HepG2 (cell line): ENCODE results near the gene USP5. TPM values are rescaled to one million over a fixed set of nuclear protein-coding genes. Genes with fewer than 3 reads are reported as not detected.

Experiments
- ATAC-seq: fragments of 200-7000 bp; cut with Tn5 transposase; 3 replicates; pipeline ENCODE4 v1.9.1; 2020; ENCODE audit warnings: mild to moderate bottlenecking, moderate library complexity
- BruUV-seq: library from RNA; stranded (reverse); fragments of 400-500 nt; replicated peaks from 2 replicates; lab custom pipeline; 2021; lab: Mats Ljungman, UMichigan
- CTCF ChIA-PET: fragments of 300-600 bp; formaldehyde crosslinking; extraction: SDS; loops from one replicate; lab custom pipeline; 2021; ENCODE audit warnings: low total read pairs, inconsistent platforms, low intra/inter-chr PET ratio; lab: Yijun Ruan, JAX
- POLR2A ChIA-PET: fragments of 350-600 bp; sonication (Branson Sonifier 250); formaldehyde crosslinking; loops from one replicate; lab custom pipeline; 2020; ENCODE audit warnings: antibody characterized with exemption, inconsistent platforms; lab: Yijun Ruan, JAX
- DNase-seq: peaks from one replicate; pipeline ENCODE4 v3.0.0-alpha.2; 2015; ENCODE audit warnings: low spot score
- FAIRE-seq: peaks from 3 replicates; lab custom pipeline; 2011; peaks lifted over from hg19 to GRCh38; lab: Jason Lieb, UNC
- H2AFZ ChIP-seq: one replicate; pipeline ENCODE4 v1.6.1; 2011; ENCODE audit warnings: low read length, inconsistent platforms
- H3K27ac ChIP-seq: fragments of 300-600 bp; 3 replicates; pipeline ENCODE4 v1.8.0; 2011; ENCODE audit warnings: mixed run types, mild to moderate bottlenecking, mixed read lengths, low read length, inconsistent platforms; ENCODE audit not compliant: insufficient read depth; ENCODE audit errors: extremely low read length
- H3K27me3 ChIP-seq, 2 experiments: fragments of 200-600 bp in 1 of 2; 2 replicates in 1 of 2; 3 replicates in 1 of 2; pipeline versions ENCODE4 v1.6.0 to v1.8.0; 2011; ENCODE audit warnings: low read length in 2 of 2, mild to moderate bottlenecking in 2 of 2, moderate library complexity in 2 of 2, inconsistent platforms in 1 of 2; ENCODE audit not compliant: insufficient read depth in 2 of 2, control insufficient read depth in 1 of 2
- H3K36me3 ChIP-seq, 2 experiments: fragments of 200-600 bp in 1 of 2; replicated peaks in 1 of 2; 2 replicates in 1 of 2; 3 replicates in 1 of 2; pipeline versions ENCODE4 v1.5.1 to v1.8.0; 2011; ENCODE audit warnings: low read length in 2 of 2, inconsistent platforms in 1 of 2; ENCODE audit not compliant: insufficient read depth in 2 of 2, control insufficient read depth in 1 of 2
- H3K4me1 ChIP-seq: 2 replicates; pipeline ENCODE4 v1.5.1; 2012; ENCODE audit warnings: low read length, inconsistent platforms; ENCODE audit not compliant: insufficient read depth
- H3K4me2 ChIP-seq: 2 replicates; pipeline ENCODE4 v1.6.0; 2011; ENCODE audit warnings: low read depth, low read length, inconsistent platforms
- H3K4me3 ChIP-seq, 3 experiments: fragments of 200-600 bp in 1 of 3; sonication (generic), shearing (Covaris generic) in 1 of 3; replicated peaks in 1 of 3; 2 replicates each; pipeline ENCODE4 v1.5.1; 2011 to 2016; ENCODE audit warnings: low read length in 3 of 3, inconsistent platforms in 2 of 3, low read depth in 2 of 3, mild to moderate bottlenecking in 2 of 3, control low read depth in 1 of 3, mixed read lengths in 1 of 3; ENCODE audit not compliant: insufficient read depth in 1 of 3
- H3K79me2 ChIP-seq: one replicate; pipeline ENCODE4 v1.6.1; 2011; ENCODE audit warnings: low read length, inconsistent platforms; ENCODE audit not compliant: insufficient read depth
- H3K9ac ChIP-seq: 2 replicates; pipeline ENCODE4 v1.6.0; 2011; ENCODE audit warnings: mild to moderate bottlenecking, low read depth, low read length, inconsistent platforms; ENCODE audit not compliant: insufficient read depth
- H3K9me3 ChIP-seq: 2 replicates; pipeline ENCODE4 v1.5.1; 2012; ENCODE audit warnings: mild to moderate bottlenecking, low read length
- H4K20me1 ChIP-seq: 2 replicates; pipeline ENCODE4 v1.6.0; 2011; ENCODE audit warnings: inconsistent platforms, mild to moderate bottlenecking, low read length, moderate library complexity; ENCODE audit not compliant: insufficient read depth
- AGO2 ChIP-seq: fragments of 200-400 bp; formaldehyde crosslinking; optimal IDR thresholded peaks from 2 replicates; pipeline ENCODE3; 2017; ENCODE audit warnings: mild to moderate bottlenecking, low read depth, low read length, moderate library complexity
- ETV5 ChIP-seq: IDR thresholded peaks from 2 replicates; pipeline ENCODE4 v1.6.1; 2018; ENCODE audit warnings: missing biosample characterization, missing genetic modification reagents, inconsistent platforms, borderline replicate concordance
- FIP1L1 ChIP-seq: fragments of 200-400 bp; formaldehyde crosslinking; IDR thresholded peaks from 2 replicates; pipeline ENCODE4 v1.6.1; 2018; ENCODE audit warnings: low read depth, mild to moderate bottlenecking, low read length, moderate library complexity, borderline replicate concordance; ENCODE audit not compliant: insufficient read depth
- HMGA1 ChIP-seq: sonication (generic); formaldehyde crosslinking; conservative IDR thresholded peaks from 2 replicates; pipeline ENCODE4 v1.4.0; 2020; ENCODE audit warnings: missing genetic modification reagents
- HMGXB4 ChIP-seq, 2 experiments: sonication (generic) in 1 of 2; formaldehyde crosslinking in 1 of 2; IDR thresholded peaks; 2 replicates each; pipeline versions ENCODE4 v1.4.0 to v1.6.1; 2018 to 2020; ENCODE audit warnings: missing genetic modification reagents in 2 of 2, borderline replicate concordance in 1 of 2, low read depth in 1 of 2, mild to moderate bottlenecking in 1 of 2, missing biosample characterization in 1 of 2
- ISL2 ChIP-seq: sonication (generic); formaldehyde crosslinking; IDR thresholded peaks from 2 replicates; pipeline ENCODE4 v1.5.0; 2020; ENCODE audit warnings: missing genetic modification reagents
- RBFOX2 ChIP-seq: fragments of 200-400 bp; formaldehyde crosslinking; IDR thresholded peaks from 2 replicates; pipeline ENCODE4 v1.6.1; 2017; ENCODE audit warnings: low read depth, mild to moderate bottlenecking, low read length
- SNRNP70 ChIP-seq: fragments of 200-400 bp; formaldehyde crosslinking; IDR thresholded peaks from 2 replicates; pipeline ENCODE4 v1.6.1; 2017; ENCODE audit warnings: mild to moderate bottlenecking, low read depth, low read length, moderate library complexity
- SRF ChIP-seq: IDR thresholded peaks from 2 replicates; pipeline ENCODE4 v1.6.1; 2011; ENCODE audit warnings: mild to moderate bottlenecking, low read depth, low read length, moderate library complexity
- TBX2 ChIP-seq: sonication (generic); formaldehyde crosslinking; IDR thresholded peaks from 2 replicates; pipeline ENCODE4 v1.5.0; 2020; ENCODE audit warnings: missing genetic modification reagents, mild to moderate bottlenecking, borderline replicate concordance
- ZNF33B ChIP-seq: sonication (generic); formaldehyde crosslinking; IDR thresholded peaks from 2 replicates; pipeline ENCODE4 v1.5.1; 2020; ENCODE audit warnings: mild to moderate bottlenecking, missing genetic modification reagents
- WGBS: methylation state at CpG from one replicate; pipeline ENCODE4 v1.1.6; 2017; ENCODE audit warnings: low lambda C conversion rate; 5-methylcytosine and 5-hydroxymethylcytosine counted together
- in situ Hi-C: cut with HindIII; loops from 2 replicates; pipeline ENCODE4 v1.10.0; 2017; ENCODE audit warnings: low pct_unique_long_range_greater_than_20kb; ENCODE audit not compliant: extremely low pct_ligation_motif_present
- intact Hi-C: fragments of 100-400 bp; cut with micrococcal nuclease; formaldehyde crosslinking; loops from one replicate; pipeline ENCODE4 v1.10.0; 2022; ENCODE audit not compliant: unreplicated experiment
- polyA plus RNA-seq, 8 experiments: library from polyadenylated mRNA; depleted of rRNA in 3 of 8; stranded (reverse) in 7 of 8; unstranded in 1 of 8; fragments of >200 nt; fragmentation: Illumina TruSeq in 4 of 8; extraction: Trizol in 4 of 8; gene quantifications; 2 replicates each; pipeline versions ENCODE4 v1.2.1 to v1.2.3, GENCODE V29; 2011 to 2016; ENCODE audit warnings: low read depth in 4 of 8, missing spikeins in 1 of 8, mixed read lengths in 1 of 8; ENCODE audit not compliant: insufficient read depth in 1 of 8
- total RNA-seq, 5 experiments: library from RNA; depleted of rRNA; stranded (reverse); fragments of >200 nt; fragmentation: Illumina TruSeq; extraction: Trizol; gene quantifications; 2 replicates each; pipeline ENCODE4 v1.2.3, GENCODE V29; 2016; ENCODE audit warnings: low read depth in 1 of 5

The USP5 gene
- total and polyA plus RNA-seq, 2 of the 13 experiments (the other 11 are each of a cell fraction or from before 2014, with no cell fraction given), result 39.6 to 56.0 TPM

- DNase-seq (no peak), FAIRE-seq (no peak), ATAC-seq (no peak)
- TF ChIP-seq ETV5 (CRISPR knock-in tag), result no peak
- no peak for TF ChIP-seq ISL2 (CRISPR knock-in tag)
- no peak for TF ChIP-seq HMGA1 (CRISPR knock-in tag)
- no peak for TF ChIP-seq FIP1L1
- no peak for TF ChIP-seq SNRNP70
- no peak for TF ChIP-seq TBX2 (CRISPR knock-in tag)
- TF ChIP-seq RBFOX2, result peak; percentile 45; the same call in 1 of the 2 replicates
- Histone ChIP-seq H3K27ac (no peak overlapping the region), H3K27me3 (no peaks in the 10 kb centered on the region), H3K4me1 (no peaks in the 10 kb centered on the region), H2AFZ (no peak overlapping the region), H3K9me3 (no peaks in the 10 kb centered on the region), H3K4me2 (no peak overlapping the region), H3K79me2 (no peaks in the 10 kb centered on the region), H4K20me1 (no peaks in the 10 kb centered on the region), H3K4me3 (no peak overlapping the region), H3K9ac (no peak overlapping the region), H3K36me3 (peaks cover 8 to 25% of the 10 kb centered on the region in 2 experiments; a peak in 4 of 5 replicates)
- in situ Hi-C loops, result no loop called here
- intact Hi-C loops, result no loop called here
- no TSS peak for BruUV-seq
- ChIA-PET CTCF (no interaction called here), POLR2A (interaction anchor here (2.0 to 2.7 kb wide), 2 partner anchors 13 to 28 kb away, joined by 5 to 17 read pairs; partner anchors contain the start of genes CDCA3, TPI1 and USP5)
- WGBS, result 98% methylated on average over 11 of the region's 16 CpGs
These were observed 13.1 kb upstream of the USP5 start for GRCh38 chr12:6838854-6839253.

GRCh38 chr12:6839482-6840201 is 12.3 kb upstream of the USP5 start:
- TF ChIP-seq ZNF33B (CRISPR knock-in tag), result no peak
- TF ChIP-seq HMGXB4 (CRISPR knock-in tag; IDR thresholded peaks at IDR 0.05; ENCODE audit: borderline replicate concordance in 1 of 2, low read depth in 1 of 2), result no peak
- no peak for TF ChIP-seq SRF
- TF ChIP-seq AGO2, result peak; percentile 32
- Histone ChIP-seq H3K27me3 (no peaks in the 10 kb centered on the region), H3K4me1 (no peaks in the 10 kb centered on the region), H3K79me2 (no peaks in the 10 kb centered on the region), H3K4me3 (no peak overlapping the region), H3K9ac (no peak overlapping the region), H3K27ac (no peak overlapping the region), H2AFZ (no peak overlapping the region), H3K9me3 (no peaks in the 10 kb centered on the region), H4K20me1 (no peaks in the 10 kb centered on the region), H3K36me3 (peaks cover 10 to 19% of the 10 kb centered on the region in 2 experiments; a peak in 4 of 5 replicates), H3K4me2 (no peak overlapping the region)
- ATAC-seq, result no peak
- CTCF ChIA-PET, result no interaction called here
- no peak for FAIRE-seq
- in situ Hi-C loops, result no loop called here
- POLR2A ChIA-PET, result interaction anchor here (2.0 to 2.7 kb wide), 2 partner anchors 12 to 27 kb away, joined by 5 to 17 read pairs; partner anchors contain the start of genes CDCA3, TPI1 and USP5
- 84% methylated on average over 7 of the region's 10 CpGs for WGBS
- intact Hi-C loops, result no loop called here
- no peak for DNase-seq
- no TSS peak for BruUV-seq
